ENCODE data around the gene ADAMTS12. TPM values are rescaled to one million over a fixed set of nuclear protein-coding genes. Genes with fewer than 3 reads are reported as not detected.

Gene ADAMTS12
- total RNA-seq, 6 experiments from 2014 or later: 1.1 to 3.9 (median 1.7) TPM

DNA sequence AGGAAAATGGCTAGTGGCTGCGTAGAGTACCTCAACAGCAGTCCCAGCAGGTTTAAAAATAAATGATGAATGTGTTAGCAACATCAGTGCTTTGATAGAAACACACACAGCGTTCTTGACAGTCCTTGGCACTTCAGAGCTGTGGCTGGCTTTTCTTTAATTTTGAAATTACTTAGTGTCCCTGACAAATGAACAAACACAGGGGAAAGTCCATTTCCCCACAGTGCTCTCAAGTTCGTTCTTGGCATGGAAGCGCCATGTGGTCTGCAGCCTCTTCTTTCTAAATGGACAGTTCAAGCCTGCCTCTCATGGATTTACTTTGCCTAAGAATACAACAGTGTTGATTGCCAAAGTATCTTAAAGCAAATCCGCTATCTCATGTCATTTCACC lies 102.2 kb downstream of the ADAMTS12 start:
- 56% methylated on average over 5 of the region's 5 CpGs for WGBS (ENCODE audit: insufficient coverage, low coverage, low lambda C conversion rate, missing lambda C conversion rate)
- Histone ChIP-seq H3K36me3 (no peaks in the 10 kb centered on the region), H3K4me3 (no peak overlapping the region), H3K27ac (no peak overlapping the region), H3K9me3 (peaks cover 0 to 3% (median 0%) of the 10 kb centered on the region in 4 donors), H3K27me3 (no peaks in the 10 kb centered on the region), H3K4me1 (no peaks in the 10 kb centered on the region)
- intact Hi-C loops (cut with DNase I): no loop called here
- DNase-seq (no peak), ATAC-seq (no peak)
- TF ChIP-seq, protein P1, sequence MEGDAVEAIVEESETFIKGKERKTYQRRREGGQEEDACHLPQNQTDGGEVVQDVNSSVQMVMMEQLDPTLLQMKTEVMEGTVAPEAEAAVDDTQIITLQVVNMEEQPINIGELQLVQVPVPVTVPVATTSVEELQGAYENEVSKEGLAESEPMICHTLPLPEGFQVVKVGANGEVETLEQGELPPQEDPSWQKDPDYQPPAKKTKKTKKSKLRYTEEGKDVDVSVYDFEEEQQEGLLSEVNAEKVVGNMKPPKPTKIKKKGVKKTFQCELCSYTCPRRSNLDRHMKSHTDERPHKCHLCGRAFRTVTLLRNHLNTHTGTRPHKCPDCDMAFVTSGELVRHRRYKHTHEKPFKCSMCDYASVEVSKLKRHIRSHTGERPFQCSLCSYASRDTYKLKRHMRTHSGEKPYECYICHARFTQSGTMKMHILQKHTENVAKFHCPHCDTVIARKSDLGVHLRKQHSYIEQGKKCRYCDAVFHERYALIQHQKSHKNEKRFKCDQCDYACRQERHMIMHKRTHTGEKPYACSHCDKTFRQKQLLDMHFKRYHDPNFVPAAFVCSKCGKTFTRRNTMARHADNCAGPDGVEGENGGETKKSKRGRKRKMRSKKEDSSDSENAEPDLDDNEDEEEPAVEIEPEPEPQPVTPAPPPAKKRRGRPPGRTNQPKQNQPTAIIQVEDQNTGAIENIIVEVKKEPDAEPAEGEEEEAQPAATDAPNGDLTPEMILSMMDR (IDR thresholded peaks at IDR 0.05): no peak
- no peak for TF ChIP-seq POLR2A (IDR thresholded peaks at IDR 0.05)

- intact Hi-C loops (cut with DNase I): no loop called here
- no peak for ATAC-seq
- no peak for DNase-seq
- 64% methylated on average over 3 of the region's 4 CpGs for WGBS (ENCODE audit: insufficient coverage, low coverage, low lambda C conversion rate, missing lambda C conversion rate)
- Histone ChIP-seq H3K4me1 (no peaks in the 10 kb centered on the region), H3K4me3 (no peak overlapping the region), H3K36me3 (no peaks in the 10 kb centered on the region), H3K9me3 (peaks cover 0 to 4% (median 1%) of the 10 kb centered on the region in 4 donors), H3K27ac (no peak overlapping the region), H3K27me3 (no peaks in the 10 kb centered on the region)
- TF ChIP-seq, protein P1 (IDR thresholded peaks at IDR 0.05): no peak
- TF ChIP-seq POLR2A (IDR thresholded peaks at IDR 0.05): no peak
Measured at GRCh38 chr5:33788922-33789566, 102.7 kb downstream of the ADAMTS12 start.

- ATAC-seq (no peak), DNase-seq (no peak)
- Histone ChIP-seq H3K9me3 (peaks cover 0 to 9% (median 1%) of the 10 kb centered on the region in 4 donors), H3K4me3 (no peak overlapping the region), H3K27ac (no peak overlapping the region), H3K36me3 (no peaks in the 10 kb centered on the region), H3K4me1 (no peaks in the 10 kb centered on the region), H3K27me3 (no peaks in the 10 kb centered on the region)
- 64% methylated on average over 1 of the region's 1 CpG for WGBS (ENCODE audit: insufficient coverage, low coverage, low lambda C conversion rate, missing lambda C conversion rate)
- TF ChIP-seq POLR2A (IDR thresholded peaks at IDR 0.05): no peak
- TF ChIP-seq, protein P1 (IDR thresholded peaks at IDR 0.05): no peak
- intact Hi-C loops (cut with DNase I): no loop called here
Measured at GRCh38 chr5:33785571-33785970, 106.2 kb downstream of the ADAMTS12 start.

GRCh38 chr5:33781286-33781685 lies 110.5 kb downstream of the ADAMTS12 start:
- TF ChIP-seq POLR2A (IDR thresholded peaks at IDR 0.05): no peak
- TF ChIP-seq, protein P1 (IDR thresholded peaks at IDR 0.05): no peak

More at GRCh38 chr5:33781286-33781685, 110.5 kb downstream of the ADAMTS12 start:
- Histone ChIP-seq H3K4me3 (no peak overlapping the region), H3K27me3 (no peaks in the 10 kb centered on the region), H3K9me3 (peaks cover 0 to 9% (median 3%) of the 10 kb centered on the region in 4 donors), H3K27ac (no peak overlapping the region), H3K4me1 (no peaks in the 10 kb centered on the region), H3K36me3 (no peaks in the 10 kb centered on the region)
- intact Hi-C loops (cut with DNase I): no loop called here
- ATAC-seq (no peak), DNase-seq (no peak)
